ENCODE results near the gene NPTN. TPM values are rescaled to one million over a fixed set of nuclear protein-coding genes. Genes with fewer than 3 reads are reported as not detected.

Gene NPTN
- total RNA-seq, 2 donors from 2014 or later = 85.4 to 110 TPM

DNA sequence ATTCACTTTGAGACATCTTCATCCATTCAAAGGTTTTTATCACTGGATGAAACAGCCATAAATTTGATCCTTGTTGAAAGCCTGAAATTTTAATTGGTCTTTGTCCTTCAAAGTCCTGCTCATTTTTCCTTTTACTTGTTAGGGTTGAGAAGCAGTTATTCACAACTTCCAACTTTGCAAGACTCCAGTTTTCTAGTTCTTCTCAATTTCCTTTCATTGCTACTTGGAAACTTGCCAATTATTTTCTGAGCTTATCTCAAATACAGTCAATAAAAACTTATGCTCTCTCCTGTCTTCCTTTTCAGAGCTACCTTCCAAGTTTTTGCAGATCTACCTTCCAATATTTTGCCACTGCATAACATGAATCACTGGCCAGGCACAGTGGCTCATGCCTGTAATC is 27.3 kb upstream of the NPTN start:
- Mint-ChIP-seq H3K9me3 (no peaks in the 10 kb centered on the region), H3K4me1 (no peaks in the 10 kb centered on the region), H3K4me3 (no peak overlapping the region), H3K27ac (no peak overlapping the region), H3K27me3 (ENCODE audit: insufficient read depth) (peaks cover 6% of the 10 kb centered on the region), H3K36me3 (ENCODE audit: low read depth) (no peaks in the 10 kb centered on the region)
- Histone ChIP-seq H3K36me3 (ENCODE audit: control insufficient read depth, insufficient read depth, low read length) (no peaks in the 10 kb centered on the region), H3K27me3 (ENCODE audit: control insufficient read depth, insufficient read depth, low read length, poor library complexity, severe bottlenecking) (no peaks in the 10 kb centered on the region), H3K4me3 (ENCODE audit: low read length) (no peak overlapping the region), H3K4me1 (ENCODE audit: control insufficient read depth, insufficient read depth, low read length) (no peaks in the 10 kb centered on the region), H3K9ac (ENCODE audit: extremely low read depth, low read length, poor library complexity, severe bottlenecking) (no peak overlapping the region), H3K9me3 (ENCODE audit: control insufficient read depth, low read length) (no peaks in the 10 kb centered on the region), H3K27ac (ENCODE audit: low read depth, low read length) (no peak overlapping the region)
- TF ChIP-seq, protein P1, sequence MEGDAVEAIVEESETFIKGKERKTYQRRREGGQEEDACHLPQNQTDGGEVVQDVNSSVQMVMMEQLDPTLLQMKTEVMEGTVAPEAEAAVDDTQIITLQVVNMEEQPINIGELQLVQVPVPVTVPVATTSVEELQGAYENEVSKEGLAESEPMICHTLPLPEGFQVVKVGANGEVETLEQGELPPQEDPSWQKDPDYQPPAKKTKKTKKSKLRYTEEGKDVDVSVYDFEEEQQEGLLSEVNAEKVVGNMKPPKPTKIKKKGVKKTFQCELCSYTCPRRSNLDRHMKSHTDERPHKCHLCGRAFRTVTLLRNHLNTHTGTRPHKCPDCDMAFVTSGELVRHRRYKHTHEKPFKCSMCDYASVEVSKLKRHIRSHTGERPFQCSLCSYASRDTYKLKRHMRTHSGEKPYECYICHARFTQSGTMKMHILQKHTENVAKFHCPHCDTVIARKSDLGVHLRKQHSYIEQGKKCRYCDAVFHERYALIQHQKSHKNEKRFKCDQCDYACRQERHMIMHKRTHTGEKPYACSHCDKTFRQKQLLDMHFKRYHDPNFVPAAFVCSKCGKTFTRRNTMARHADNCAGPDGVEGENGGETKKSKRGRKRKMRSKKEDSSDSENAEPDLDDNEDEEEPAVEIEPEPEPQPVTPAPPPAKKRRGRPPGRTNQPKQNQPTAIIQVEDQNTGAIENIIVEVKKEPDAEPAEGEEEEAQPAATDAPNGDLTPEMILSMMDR (conservative IDR thresholded peaks at IDR 0.05) = no peak
- DNase-seq = no peak

DNA sequence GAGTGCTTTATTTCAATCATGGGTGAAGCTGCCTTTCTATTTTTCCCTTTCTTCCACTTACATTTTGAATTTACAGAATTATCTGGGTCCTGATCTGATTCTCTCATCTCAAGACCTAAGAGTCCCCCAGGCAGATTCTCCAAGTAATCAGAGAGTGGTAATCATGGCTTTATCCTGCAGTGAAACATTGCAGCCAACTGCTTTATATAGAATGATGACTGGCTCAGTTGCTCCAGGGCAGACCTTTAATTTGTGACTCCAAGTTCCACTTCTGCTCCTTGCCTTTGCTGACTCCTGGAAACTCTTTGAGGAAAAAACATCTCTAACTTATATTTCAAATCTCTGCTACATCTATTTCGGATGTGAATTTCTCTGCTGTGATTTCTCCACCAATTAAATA is 25.5 kb upstream of the NPTN start:
- Mint-ChIP-seq H3K36me3 (ENCODE audit: low read depth) (no peaks in the 10 kb centered on the region), H3K9me3 (no peaks in the 10 kb centered on the region), H3K27ac (no peak overlapping the region), H3K27me3 (ENCODE audit: insufficient read depth) (peaks cover 6% of the 10 kb centered on the region), H3K4me3 (no peak overlapping the region), H3K4me1 (no peaks in the 10 kb centered on the region)
- H3K36me3 ChIP-seq (ENCODE audit: control insufficient read depth, insufficient read depth, low read length) = no peaks in the 10 kb centered on the region
- TF ChIP-seq, protein P1 (conservative IDR thresholded peaks at IDR 0.05) = no peak
- no peak overlapping the region for H3K27ac ChIP-seq (ENCODE audit: low read depth, low read length)
- H3K9ac ChIP-seq (ENCODE audit: extremely low read depth, low read length, poor library complexity, severe bottlenecking) = no peak overlapping the region
- no peaks in the 10 kb centered on the region for H3K27me3 ChIP-seq (ENCODE audit: control insufficient read depth, insufficient read depth, low read length, poor library complexity, severe bottlenecking)
- WGBS, 2 experiments (ENCODE audit: insufficient coverage in 1 of 2, insufficient read length in 1 of 2) = 94 to 100% methylated on average over 1 of the region's 1 CpG
- no peaks in the 10 kb centered on the region for H3K4me1 ChIP-seq (ENCODE audit: control insufficient read depth, insufficient read depth, low read length)
- no peak for DNase-seq
- no peak overlapping the region for H3K4me3 ChIP-seq (ENCODE audit: low read length)
- no peaks in the 10 kb centered on the region for H3K9me3 ChIP-seq (ENCODE audit: control insufficient read depth, low read length)

DNA sequence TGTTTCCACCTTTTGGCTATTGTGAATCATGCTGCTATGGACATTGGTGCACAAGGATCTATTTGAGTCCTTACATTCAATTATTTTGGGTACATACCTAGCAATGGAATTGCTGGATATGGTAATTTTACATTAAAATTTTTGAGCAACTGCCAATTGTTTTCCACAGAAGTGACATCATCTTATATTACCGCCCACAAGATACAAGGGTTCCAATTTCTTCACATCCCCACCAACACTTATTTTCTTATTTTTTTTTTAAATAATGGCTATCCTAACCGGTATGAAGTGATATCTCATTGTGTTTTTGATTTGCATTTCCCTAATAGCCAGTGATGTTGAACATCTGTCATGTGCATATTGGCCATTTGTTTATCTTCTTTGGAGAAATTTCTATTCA is 22.5 kb upstream of the NPTN start:
- DNase-seq = no peak
- Histone ChIP-seq H3K9me3 (ENCODE audit: control insufficient read depth, low read length) (no peaks in the 10 kb centered on the region), H3K9ac (ENCODE audit: extremely low read depth, low read length, poor library complexity, severe bottlenecking) (no peak overlapping the region), H3K27me3 (ENCODE audit: control insufficient read depth, insufficient read depth, low read length, poor library complexity, severe bottlenecking) (no peaks in the 10 kb centered on the region), H3K27ac (ENCODE audit: low read depth, low read length) (no peak overlapping the region), H3K4me1 (ENCODE audit: control insufficient read depth, insufficient read depth, low read length) (no peaks in the 10 kb centered on the region), H3K36me3 (ENCODE audit: control insufficient read depth, insufficient read depth, low read length) (no peaks in the 10 kb centered on the region), H3K4me3 (ENCODE audit: low read length) (no peak overlapping the region)
- Mint-ChIP-seq H3K4me1 (no peaks in the 10 kb centered on the region), H3K4me3 (no peak overlapping the region), H3K27ac (no peak overlapping the region), H3K36me3 (ENCODE audit: low read depth) (no peaks in the 10 kb centered on the region), H3K9me3 (no peaks in the 10 kb centered on the region), H3K27me3 (ENCODE audit: insufficient read depth) (peaks cover 5% of the 10 kb centered on the region)
- 100% methylated on average over 2 of the region's 2 CpGs; no CpG with 5 or more reads in 1 of the 2 experiments for WGBS, 2 experiments (ENCODE audit: insufficient coverage in 1 of 2, insufficient read length in 1 of 2)
- TF ChIP-seq, protein P1 (conservative IDR thresholded peaks at IDR 0.05) = no peak

Measured in endodermal cell (in vitro differentiated cells).